CD4-positive, alpha-beta T cell treated with Interleukin-15 for 1 hour (primary cell): Measurements from ENCODE around the gene PRPH2.

Experiments
- DNase-seq: peaks from one replicate; pipeline ENCODE4 v3.0.0-alpha.2; 2020

The PRPH2 gene

GRCh38 chr6:42722497-42722896 is at the start of gene PRPH2:
TSS of gene PRPH2 (minus strand) at chr6:42722597. CDS start at chr6:42722334, 263 bp downstream.
- DNase-seq = no peak

GRCh38 chr6:42771741-42772100 is 49.3 kb upstream of the PRPH2 start:
- peak; percentile 62 for DNase-seq

DNA sequence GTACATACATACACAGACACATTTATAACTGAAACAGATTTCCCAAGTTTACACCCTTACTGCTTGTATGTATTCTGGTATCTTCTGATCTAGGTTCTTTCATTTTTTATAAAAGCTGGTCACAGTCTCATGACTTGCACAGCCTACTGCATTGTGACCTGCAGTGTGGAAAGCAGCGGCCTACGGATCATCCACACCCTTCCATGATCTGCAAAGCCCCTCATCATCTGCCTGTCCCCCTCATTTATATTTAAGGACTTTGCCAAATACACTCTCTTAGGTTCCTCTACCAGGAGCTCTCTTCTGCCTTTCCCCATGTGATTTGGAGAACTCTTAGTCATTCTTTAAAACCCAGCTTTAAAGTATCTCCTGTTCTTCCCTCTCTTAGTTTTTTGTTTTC is 47.4 kb upstream of the PRPH2 start:
- DNase-seq = no peak

DNA sequence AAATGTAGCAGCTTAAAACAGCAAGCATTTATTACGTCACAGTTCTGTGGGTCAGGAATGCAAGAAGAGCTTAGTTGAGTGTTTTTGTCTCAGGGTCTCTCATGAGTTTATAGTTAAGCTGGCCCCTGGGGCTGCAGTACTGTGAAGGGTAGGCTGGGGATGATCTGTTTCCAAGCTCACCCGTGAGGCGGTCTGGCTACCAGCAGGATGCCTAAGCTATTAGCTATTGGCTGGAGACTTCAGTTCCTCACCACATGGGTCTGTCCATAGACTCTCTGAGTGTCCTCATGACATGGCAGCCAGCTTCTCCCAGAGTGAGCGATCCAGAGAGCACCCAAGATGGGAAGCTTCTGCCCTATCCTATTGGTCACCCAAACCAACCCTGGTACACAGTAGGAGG is 46.7 kb upstream of the PRPH2 start:
- DNase-seq = no peak

- DNase-seq = no peak
Observed at GRCh38 chr6:42766163-42766670, 43.8 kb upstream of the PRPH2 start.

GRCh38 chr6:42764911-42765648 is 42.7 kb upstream of the PRPH2 start:
- no peak for DNase-seq

GRCh38 chr6:42762950-42763349 is 40.6 kb upstream of the PRPH2 start:
- DNase-seq = no peak

- no peak for DNase-seq
Observed at GRCh38 chr6:42762426-42762859, 40.0 kb upstream of the PRPH2 start.

- DNase-seq = no peak
Observed at GRCh38 chr6:42761287-42762067, 39.1 kb upstream of the PRPH2 start.

- no peak for DNase-seq
Observed at GRCh38 chr6:42758756-42759430, 36.5 kb upstream of the PRPH2 start.

DNA sequence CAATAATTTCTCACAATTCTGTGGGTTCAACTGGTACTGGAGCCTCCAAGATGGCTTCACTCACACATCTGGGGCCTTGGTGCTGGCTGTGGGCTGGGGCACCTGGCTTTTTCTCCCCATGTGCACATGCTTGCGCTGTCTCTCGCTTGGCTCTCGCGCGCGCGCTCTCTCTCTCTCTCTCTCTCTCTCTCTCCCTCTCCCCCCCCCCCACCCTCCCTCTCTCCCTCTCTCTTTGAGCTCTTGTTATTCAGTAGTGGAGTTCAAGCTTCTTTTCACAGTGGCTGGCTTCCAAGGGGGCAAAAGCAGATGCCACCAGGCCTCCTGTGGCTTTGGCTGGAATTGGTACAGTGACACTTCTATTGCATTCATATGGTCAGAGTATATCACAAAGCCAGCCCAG is 34.3 kb upstream of the PRPH2 start:
- DNase-seq = no peak

DNA sequence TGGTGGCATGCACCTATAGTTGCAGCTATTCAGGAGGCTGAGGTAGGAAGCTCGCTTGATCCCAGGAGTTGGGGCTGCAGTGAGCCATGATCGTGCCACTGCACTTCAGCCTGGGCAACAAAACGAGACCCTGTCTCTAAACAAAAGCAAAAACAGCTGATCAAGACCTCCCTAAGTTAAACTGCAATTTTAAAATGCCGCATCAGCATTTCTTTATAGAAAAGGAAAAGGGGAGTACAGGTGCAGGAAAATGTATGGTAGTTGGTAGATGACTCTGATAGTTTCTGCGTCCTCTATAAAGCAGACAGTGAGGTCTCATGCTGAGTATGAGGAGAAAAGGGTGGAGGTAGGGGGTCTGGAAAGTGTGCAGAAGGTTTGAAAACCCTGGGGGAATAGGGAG is 32.4 kb upstream of the PRPH2 start:
- no peak for DNase-seq

- no peak for DNase-seq
Observed at GRCh38 chr6:42751055-42751454, 28.7 kb upstream of the PRPH2 start.

- no peak for DNase-seq
Observed at GRCh38 chr6:42748203-42748898, 26.0 kb upstream of the PRPH2 start.

GRCh38 chr6:42746463-42747391 is 24.3 kb upstream of the PRPH2 start:
- peak; percentile 89 for DNase-seq

DNA sequence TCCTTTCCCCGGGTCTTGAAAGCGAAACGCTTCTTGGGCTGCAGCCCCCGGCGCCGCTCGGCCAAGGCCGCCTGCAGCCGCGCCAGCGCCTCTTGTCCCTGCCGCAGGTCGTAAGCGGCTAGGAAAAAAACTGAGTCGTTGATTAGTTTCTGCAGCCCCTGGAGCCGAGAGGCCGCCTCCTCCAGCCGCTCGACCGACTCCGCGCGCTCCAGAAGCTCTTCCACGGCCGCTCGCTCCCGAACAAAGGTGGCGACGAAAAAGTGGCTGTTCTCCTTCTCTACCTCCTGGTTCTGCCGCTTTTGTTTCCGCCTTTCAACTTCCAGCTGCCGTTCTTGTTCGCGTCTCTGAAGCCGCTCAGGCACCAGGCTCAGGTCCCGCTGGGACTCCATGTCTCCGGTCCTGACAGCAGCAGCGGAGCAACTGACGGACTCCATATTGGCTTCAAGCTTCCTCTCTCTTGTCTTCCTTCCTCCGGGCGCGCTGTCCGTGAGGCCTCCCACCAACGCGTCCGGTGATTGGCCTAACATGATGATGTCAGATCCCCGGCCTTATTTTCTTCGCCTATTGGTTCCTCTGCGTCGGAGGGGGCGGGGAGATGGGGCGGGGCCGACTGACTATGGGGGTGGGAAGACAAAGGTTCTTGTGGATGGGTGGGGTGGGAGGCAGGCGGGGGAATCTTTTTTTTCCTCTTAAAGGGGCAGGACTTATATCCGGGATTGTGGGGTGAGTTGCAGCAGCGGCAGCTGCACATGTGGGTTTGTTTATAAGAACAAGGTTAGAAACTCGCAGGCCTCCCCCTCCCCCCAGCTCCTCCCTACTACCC is 23.5 kb upstream of the PRPH2 start, which contains the start of gene TBCC:
Gene TBCC, minus strand, starts transcription at position 464 of the 823 bp plus-strand sequence. Its CDS starts 30 bp downstream, at position 434.
- peak; percentile 98 for DNase-seq

- peak; percentile 41 for DNase-seq
Observed at GRCh38 chr6:42745083-42745639, 22.8 kb upstream of the PRPH2 start.

DNA sequence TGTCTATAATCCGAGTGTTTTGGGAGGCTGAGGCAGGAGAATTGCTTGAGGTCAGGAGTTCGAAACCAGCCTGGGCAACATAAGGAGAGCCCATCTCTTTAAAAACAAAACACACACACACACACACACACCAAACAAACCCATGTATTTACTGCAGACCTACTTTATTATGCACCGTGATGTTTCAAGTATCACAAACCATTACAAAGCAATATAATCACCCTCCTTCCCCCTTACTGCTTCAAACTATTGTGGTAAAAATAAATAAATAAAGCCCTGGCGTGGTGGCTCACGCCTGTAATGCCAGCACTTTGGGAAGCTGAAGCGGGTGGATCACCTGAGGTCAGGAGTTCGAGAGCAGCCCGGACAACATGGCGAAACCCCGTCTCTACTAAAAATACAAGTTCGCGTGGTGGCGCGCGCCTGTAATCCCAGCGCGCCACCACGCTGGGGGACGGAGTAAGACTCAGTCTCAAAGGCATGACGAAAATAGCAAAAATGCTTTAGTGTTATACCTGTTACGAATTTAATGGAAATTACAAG is 22.0 kb upstream of the PRPH2 start:
- no peak for DNase-seq

DNA sequence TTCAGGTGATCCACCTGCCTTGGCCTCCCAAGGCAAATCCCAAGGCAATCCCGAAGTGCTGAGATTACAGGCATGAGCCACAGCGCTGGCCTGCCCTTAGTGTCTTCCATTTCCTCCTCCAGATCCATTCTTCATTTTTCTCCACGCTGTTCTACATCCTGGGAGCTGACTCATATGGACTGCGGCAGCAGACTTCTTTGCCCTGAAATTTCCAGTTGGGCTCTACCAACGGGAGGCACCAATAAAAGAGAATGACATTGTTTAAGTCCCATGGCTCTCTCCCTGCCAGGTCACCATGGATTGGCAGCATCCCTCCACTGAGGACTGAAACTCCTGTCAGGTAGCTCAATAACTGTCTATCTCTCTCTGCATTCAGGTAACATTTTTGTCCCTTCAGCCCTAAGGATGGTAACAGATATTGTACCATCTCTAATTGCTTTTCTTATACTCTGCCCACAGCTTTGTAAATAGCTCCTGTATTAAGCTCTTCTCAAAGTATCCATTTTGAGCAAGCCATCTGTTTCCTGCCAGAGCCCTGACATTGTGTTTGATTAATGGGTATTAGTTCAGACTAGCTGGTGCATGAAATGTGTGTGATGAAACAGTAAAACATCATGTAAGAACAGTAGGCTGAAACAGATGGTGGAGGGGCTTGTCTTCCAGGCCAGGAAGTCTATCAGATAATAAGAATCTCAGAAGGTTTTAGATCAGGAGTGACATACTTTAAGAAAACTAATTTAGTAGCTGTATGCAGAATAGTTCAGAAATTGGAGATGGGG is 19.9 kb upstream of the PRPH2 start:
- DNase-seq = no peak
